GM12891 (cell line): Measurements from ENCODE around the gene ZNF563.

Experiments
- POLR2A ChIP-seq: IDR thresholded peaks from 2 replicates; pipeline ENCODE4 v1.6.1; 2011; ENCODE audit warnings: low read depth, low read length, control low read depth
- POLR2AphosphoS5 ChIP-seq: IDR thresholded peaks from 2 replicates; pipeline ENCODE4 v1.6.1; 2011; ENCODE audit warnings: low read depth, low read length, control low read depth
- SPI1 ChIP-seq: IDR thresholded peaks from 2 replicates; pipeline ENCODE4 v1.6.1; 2011; ENCODE audit warnings: low read depth, low read length, control low read depth

- TF ChIP-seq POLR2AphosphoS5 (peak; percentile 48; the same call in 1 of the 2 replicates), SPI1 (peak; percentile 35; the same call in 1 of the 2 replicates), POLR2A (peak; percentile 58; the same call in 1 of the 2 replicates)
These were observed 38.9 kb downstream of the ZNF563 start, which contains the start of gene ZNF44 for GRCh38 chr19:12294249-12295158.
